NOMO-1 (cell line): ENCODE results near the gene PGGT1B.
A peak's percentile ranks its signal among the peaks of the same experiment; 100 is the strongest.

ENCODE experiments used
- DNase-seq, 2 experiments: peaks; one replicate each; lab custom pipeline; 2025; ENCODE audit not compliant: unreplicated experiment in 2 of 2; lab: John Stamatoyannopoulos, UW

The PGGT1B gene

DNA sequence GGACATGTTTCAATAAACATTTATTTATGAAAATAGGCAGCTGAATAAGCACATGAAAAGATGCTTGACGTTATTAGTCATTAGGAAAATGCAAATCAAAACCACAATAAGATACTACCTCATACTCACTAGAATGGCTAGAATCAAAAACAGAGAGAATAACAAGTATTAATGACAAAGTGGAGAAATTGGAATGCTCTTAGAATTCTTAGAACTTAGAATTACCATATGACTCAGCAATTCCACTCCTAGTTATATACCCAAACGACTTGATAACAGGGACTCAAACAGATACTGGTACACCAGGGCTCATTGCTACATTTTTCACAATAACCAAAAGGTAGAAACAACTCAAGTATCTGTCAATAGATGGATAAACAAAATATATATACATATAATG, 77.9 kb downstream of the PGGT1B start:
- DNase-seq: no peak

GRCh38 chr5:115181757-115182156, 80.9 kb downstream of the PGGT1B start:
- DNase-seq: no peak

DNA sequence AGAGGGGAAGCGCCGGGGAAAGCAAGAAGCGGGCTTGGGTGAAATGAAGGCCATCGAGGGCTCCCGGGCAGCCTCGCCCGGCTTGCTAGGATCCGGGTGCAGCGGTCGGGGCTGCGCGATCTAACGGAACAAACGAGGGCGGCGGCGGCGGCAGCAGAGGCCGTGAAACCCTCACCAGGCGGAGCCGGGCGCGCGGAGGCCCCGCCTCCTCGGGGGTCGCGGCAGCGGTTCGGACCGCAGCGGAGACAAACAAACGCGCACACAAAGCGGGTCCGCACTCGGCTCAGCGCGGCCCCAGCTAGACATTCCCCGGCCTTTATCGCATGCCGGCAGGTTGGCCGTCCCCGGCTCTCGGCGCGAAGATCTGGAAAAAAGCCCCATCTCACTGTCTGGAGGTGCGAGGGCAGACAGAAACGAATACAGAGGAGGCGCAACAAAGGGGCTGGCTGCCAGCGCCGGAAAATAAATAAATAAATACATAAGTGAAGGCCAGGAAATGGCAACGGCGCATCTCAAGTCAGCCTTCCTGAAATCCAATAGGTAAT, 82.4 kb downstream of the PGGT1B start:
- peak in 1 of 2 experiments; percentile 12 for DNase-seq

DNA sequence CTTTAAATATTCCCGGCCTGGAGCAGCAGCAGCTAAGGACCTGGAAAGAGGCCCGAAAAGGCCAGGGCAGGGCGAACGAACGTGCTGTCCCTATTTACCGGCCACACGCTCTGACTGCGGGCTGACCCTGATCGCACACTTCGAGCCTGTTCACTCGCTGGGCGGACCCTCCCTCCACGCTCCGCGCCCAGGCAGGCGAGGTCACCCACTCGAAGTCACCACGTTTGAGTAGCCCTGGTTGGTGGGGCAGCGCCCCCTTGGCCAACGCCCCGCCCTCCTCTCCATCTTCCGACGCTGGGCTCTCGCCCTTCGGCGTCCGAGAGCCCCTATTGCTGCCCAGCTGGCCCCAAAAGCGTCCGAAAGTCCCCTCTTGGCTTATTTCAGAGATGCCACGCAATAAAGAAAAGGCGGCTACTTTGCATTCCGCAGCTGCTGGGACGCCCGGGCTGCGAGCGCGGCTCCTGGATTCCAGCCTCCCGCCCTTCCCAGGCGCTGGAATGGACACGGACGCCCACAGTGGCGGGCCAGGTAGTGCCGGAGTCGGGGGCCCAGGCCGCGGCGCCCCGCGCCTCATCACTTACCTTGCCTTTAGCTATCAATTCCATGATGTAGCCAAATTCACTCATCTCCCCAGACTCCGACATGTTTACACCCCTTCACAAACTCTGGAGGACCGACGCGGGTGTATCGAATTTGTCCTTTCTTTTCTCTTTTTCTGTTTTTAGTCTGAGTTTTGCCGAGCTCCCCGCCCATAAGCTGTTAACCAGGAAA, 83.1 kb downstream of the PGGT1B start:
- no peak for DNase-seq

- no peak for DNase-seq
These were observed 83.7 kb downstream of the PGGT1B start for GRCh38 chr5:115179030-115179393.

DNA sequence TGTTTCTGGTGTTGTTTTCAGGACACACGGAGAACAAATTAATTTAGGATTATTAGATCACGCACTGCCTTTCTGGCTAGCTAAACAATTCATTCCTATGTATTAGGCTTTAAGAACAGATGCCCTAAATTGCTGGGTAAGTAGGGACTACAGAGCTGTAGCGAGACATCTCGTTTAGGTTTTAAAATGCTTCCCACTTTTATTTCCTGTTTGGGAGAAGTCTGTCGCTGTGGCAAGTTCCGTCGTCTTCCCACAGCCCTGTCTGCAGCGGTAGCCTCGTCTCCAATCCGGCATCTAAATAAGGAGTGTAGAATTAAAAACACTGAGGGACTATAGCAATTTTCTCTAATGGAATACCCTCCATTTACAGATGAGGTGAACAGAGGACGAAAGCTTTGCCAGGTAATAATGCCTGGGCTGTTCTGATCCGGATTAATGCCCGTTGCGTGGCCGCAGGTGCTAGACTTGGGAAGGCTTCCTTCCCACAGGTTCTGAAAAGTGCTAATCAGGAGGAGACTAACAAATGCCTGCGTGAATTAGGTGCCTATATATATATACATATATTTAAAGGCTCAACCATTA, 91.7 kb downstream of the PGGT1B start:
- DNase-seq: no peak

DNA sequence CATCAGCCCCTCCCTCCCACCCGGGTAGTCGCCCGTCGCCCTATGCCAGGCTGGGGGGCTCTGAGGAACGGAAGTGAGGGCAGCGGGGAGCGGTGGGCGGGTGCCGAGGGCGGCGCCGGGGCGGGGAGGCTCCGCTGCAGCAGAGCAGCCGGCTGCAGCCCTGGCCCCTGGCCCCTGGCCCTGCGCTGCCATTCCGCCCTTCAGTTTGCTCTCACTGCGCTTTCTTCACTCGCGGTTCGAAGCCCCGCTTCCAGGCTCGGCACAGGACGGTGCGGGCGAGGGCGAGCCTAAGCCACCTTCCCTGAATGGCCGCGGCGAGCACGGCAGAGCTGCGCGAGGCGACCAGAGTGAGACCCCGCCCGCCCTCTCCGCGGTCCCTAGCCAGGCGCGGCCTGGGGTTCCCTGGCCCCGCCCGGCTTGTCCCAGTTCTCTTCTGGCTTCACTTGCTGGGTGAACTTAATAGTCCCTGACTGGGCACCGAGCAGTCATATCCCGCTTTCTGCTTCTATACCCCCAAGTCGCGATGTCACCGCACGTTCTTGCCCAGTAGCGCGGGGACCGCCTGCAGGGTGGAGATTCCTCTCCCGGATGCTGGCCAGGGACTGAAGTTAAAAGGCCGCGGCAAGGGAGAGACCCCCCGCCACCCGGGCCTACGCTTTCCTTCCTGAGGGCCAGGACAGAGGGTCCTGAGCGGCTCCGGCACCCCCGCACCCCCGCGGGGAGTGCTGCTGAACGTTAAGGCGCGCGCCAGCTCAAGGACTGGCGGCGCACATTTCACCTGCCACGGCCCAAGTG, 92.3 kb downstream of the PGGT1B start:
- no peak for DNase-seq

- DNase-seq: peak; percentile 88 to 96
These were observed 93.1 kb downstream of the PGGT1B start, which contains the start of gene TRIM36 for GRCh38 chr5:115169487-115170133. TRIM36 (minus strand) TSS chr5:115169908; CDS start chr5:115169634, 274 bp downstream.

- peak in 1 of 2 experiments; percentile 51 for DNase-seq
These were observed 93.7 kb downstream of the PGGT1B start for GRCh38 chr5:115168829-115169486.

- DNase-seq: no peak
These were observed 95.8 kb downstream of the PGGT1B start for GRCh38 chr5:115166744-115167393.

DNA sequence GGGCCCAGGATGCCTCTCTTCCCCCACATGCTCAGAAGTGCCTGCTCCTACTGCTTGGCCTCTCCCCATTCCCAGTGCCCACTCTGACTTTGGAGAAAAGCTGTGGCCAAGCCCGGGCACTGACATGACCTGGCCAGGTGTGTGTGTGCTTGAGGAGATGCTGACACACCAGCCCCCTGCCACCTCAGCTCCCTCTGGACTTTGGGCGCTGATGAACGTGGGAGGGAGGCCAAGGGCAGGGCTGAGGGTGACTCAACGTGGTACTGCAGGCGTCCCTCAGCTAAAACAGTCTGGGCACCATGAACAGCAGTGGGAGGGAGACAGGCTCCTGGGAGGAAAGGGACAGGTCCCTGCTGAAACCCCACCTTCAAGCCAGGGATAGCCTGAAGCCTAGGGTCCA, 96.9 kb downstream of the PGGT1B start:
- no peak for DNase-seq

- no peak for DNase-seq
These were observed 101.7 kb downstream of the PGGT1B start for GRCh38 chr5:115160975-115161475.
